ENCODE data around the gene ZNF775. TPM values are rescaled to one million over a fixed set of nuclear protein-coding genes. Genes with fewer than 3 reads are reported as not detected.
A peak's percentile ranks its signal among the peaks of the same experiment; 100 is the strongest.

The ZNF775 gene
- 0.94 TPM for total RNA-seq

- Histone ChIP-seq H3K4me3 (ENCODE audit: low read length) (peak within 1 kb of the TSS; percentile 78), H3K9me3 (ENCODE audit: low read depth, low read length) (no peaks in the 10 kb centered on the region), H3K4me1 (ENCODE audit: insufficient read depth, low read length) (peaks cover 39% of the 10 kb centered on the region), H3K27me3 (ENCODE audit: insufficient read depth, low read length) (no peaks in the 10 kb centered on the region)
Measured at GRCh38 chr7:150378853-150379440, at the start of gene ZNF775. ZNF775 (plus strand) TSS chr7:150379330; CDS start chr7:150388471, 9,141 bp downstream.

GRCh38 chr7:150329331-150330120 is 49.6 kb upstream of the ZNF775 start:
- Histone ChIP-seq H3K4me3 (ENCODE audit: low read length) (no peak overlapping the region), H3K27me3 (ENCODE audit: insufficient read depth, low read length) (no peaks in the 10 kb centered on the region), H3K4me1 (ENCODE audit: insufficient read depth, low read length) (peaks cover 14% of the 10 kb centered on the region), H3K9me3 (ENCODE audit: low read depth, low read length) (no peaks in the 10 kb centered on the region)

- Histone ChIP-seq H3K27me3 (ENCODE audit: insufficient read depth, low read length) (no peaks in the 10 kb centered on the region), H3K4me1 (ENCODE audit: insufficient read depth, low read length) (peaks cover 6% of the 10 kb centered on the region), H3K4me3 (ENCODE audit: low read length) (no peak overlapping the region), H3K9me3 (ENCODE audit: low read depth, low read length) (no peaks in the 10 kb centered on the region)
Measured at GRCh38 chr7:150330211-150330885, 48.8 kb upstream of the ZNF775 start.

- Histone ChIP-seq H3K4me1 (ENCODE audit: insufficient read depth, low read length) (no peaks in the 10 kb centered on the region), H3K4me3 (ENCODE audit: low read length) (no peak overlapping the region), H3K9me3 (ENCODE audit: low read depth, low read length) (no peaks in the 10 kb centered on the region), H3K27me3 (ENCODE audit: insufficient read depth, low read length) (no peaks in the 10 kb centered on the region)
Measured at GRCh38 chr7:150332852-150333635, 46.1 kb upstream of the ZNF775 start.

- H3K4me1 ChIP-seq (ENCODE audit: insufficient read depth, low read length), result no peaks in the 10 kb centered on the region
- H3K27me3 ChIP-seq (ENCODE audit: insufficient read depth, low read length), result no peaks in the 10 kb centered on the region
- no peak overlapping the region for H3K4me3 ChIP-seq (ENCODE audit: low read length)
- H3K9me3 ChIP-seq (ENCODE audit: low read depth, low read length), result no peaks in the 10 kb centered on the region
Measured at GRCh38 chr7:150333659-150334058, 45.5 kb upstream of the ZNF775 start.

DNA sequence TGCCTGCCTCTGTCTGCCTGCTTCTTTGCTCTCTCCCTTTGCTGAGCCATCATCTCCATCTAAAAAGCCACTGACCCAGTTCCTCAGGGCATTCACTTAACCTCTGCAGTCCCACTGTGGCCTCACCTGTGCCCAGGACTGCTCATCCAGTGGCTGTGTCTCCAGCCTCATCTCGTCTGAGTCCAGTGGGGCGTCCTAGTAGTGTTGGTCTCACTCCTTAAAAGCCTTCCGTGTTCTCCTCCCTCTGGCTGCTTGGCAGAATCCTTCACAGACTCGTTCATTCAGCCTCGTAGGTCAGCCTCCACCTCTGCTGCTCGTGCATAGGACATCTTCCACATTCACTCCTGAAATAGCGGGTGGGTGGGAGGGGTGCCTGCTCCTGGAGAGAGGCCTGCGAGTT is 45.0 kb upstream of the ZNF775 start:
- no peaks in the 10 kb centered on the region for H3K4me1 ChIP-seq (ENCODE audit: insufficient read depth, low read length)

GRCh38 chr7:150335108-150335773 is 43.9 kb upstream of the ZNF775 start:
- Histone ChIP-seq H3K4me1 (ENCODE audit: insufficient read depth, low read length) (no peaks in the 10 kb centered on the region), H3K9me3 (ENCODE audit: low read depth, low read length) (no peaks in the 10 kb centered on the region), H3K4me3 (ENCODE audit: low read length) (no peak overlapping the region), H3K27me3 (ENCODE audit: insufficient read depth, low read length) (peaks cover 5% of the 10 kb centered on the region)

More for the DNA sequence above, 45.0 kb upstream of the ZNF775 start:
- H3K4me3 ChIP-seq (ENCODE audit: low read length), result no peak overlapping the region
- H3K27me3 ChIP-seq (ENCODE audit: insufficient read depth, low read length), result no peaks in the 10 kb centered on the region
- no peaks in the 10 kb centered on the region for H3K9me3 ChIP-seq (ENCODE audit: low read depth, low read length)

- Histone ChIP-seq H3K4me3 (ENCODE audit: low read length) (no peak overlapping the region), H3K4me1 (ENCODE audit: insufficient read depth, low read length) (no peaks in the 10 kb centered on the region), H3K27me3 (ENCODE audit: insufficient read depth, low read length) (peaks cover 7% of the 10 kb centered on the region), H3K9me3 (ENCODE audit: low read depth, low read length) (no peaks in the 10 kb centered on the region)
Measured at GRCh38 chr7:150335774-150336112, 43.4 kb upstream of the ZNF775 start.

- Histone ChIP-seq H3K9me3 (ENCODE audit: low read depth, low read length) (no peaks in the 10 kb centered on the region), H3K27me3 (ENCODE audit: insufficient read depth, low read length) (peaks cover 13% of the 10 kb centered on the region), H3K4me1 (ENCODE audit: insufficient read depth, low read length) (no peaks in the 10 kb centered on the region), H3K4me3 (ENCODE audit: low read length) (no peak overlapping the region)
Measured at GRCh38 chr7:150336746-150337145, 42.4 kb upstream of the ZNF775 start.

GRCh38 chr7:150337179-150337578 is 42.0 kb upstream of the ZNF775 start:
- Histone ChIP-seq H3K27me3 (ENCODE audit: insufficient read depth, low read length) (peaks cover 17% of the 10 kb centered on the region), H3K4me3 (ENCODE audit: low read length) (no peak overlapping the region), H3K9me3 (ENCODE audit: low read depth, low read length) (no peaks in the 10 kb centered on the region), H3K4me1 (ENCODE audit: insufficient read depth, low read length) (no peaks in the 10 kb centered on the region)

DNA sequence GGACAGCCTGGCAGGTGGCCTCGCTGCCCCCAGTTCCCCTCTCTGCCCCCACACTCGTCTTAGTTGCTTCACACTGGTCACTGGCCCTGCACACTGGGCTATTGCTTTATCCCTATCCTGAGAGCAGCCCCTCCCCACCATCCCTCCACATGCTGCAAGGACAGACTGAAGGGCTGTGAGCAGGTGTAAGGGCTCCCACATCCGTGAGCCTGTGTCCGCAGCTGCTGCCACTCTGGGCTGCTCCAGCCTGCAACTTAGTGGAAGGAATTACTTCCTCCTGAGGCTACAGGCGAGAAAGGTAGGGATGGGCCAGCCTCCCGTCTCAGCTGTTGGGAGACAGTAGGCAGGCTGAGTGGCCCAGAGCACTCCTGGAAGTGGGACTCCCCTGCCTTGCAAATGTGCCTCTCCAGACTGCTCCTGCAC is 41.5 kb upstream of the ZNF775 start:
- no peaks in the 10 kb centered on the region for H3K4me1 ChIP-seq (ENCODE audit: insufficient read depth, low read length)
- H3K4me3 ChIP-seq (ENCODE audit: low read length), result no peak overlapping the region
- peaks cover 22% of the 10 kb centered on the region for H3K27me3 ChIP-seq (ENCODE audit: insufficient read depth, low read length)
- no peaks in the 10 kb centered on the region for H3K9me3 ChIP-seq (ENCODE audit: low read depth, low read length)

DNA sequence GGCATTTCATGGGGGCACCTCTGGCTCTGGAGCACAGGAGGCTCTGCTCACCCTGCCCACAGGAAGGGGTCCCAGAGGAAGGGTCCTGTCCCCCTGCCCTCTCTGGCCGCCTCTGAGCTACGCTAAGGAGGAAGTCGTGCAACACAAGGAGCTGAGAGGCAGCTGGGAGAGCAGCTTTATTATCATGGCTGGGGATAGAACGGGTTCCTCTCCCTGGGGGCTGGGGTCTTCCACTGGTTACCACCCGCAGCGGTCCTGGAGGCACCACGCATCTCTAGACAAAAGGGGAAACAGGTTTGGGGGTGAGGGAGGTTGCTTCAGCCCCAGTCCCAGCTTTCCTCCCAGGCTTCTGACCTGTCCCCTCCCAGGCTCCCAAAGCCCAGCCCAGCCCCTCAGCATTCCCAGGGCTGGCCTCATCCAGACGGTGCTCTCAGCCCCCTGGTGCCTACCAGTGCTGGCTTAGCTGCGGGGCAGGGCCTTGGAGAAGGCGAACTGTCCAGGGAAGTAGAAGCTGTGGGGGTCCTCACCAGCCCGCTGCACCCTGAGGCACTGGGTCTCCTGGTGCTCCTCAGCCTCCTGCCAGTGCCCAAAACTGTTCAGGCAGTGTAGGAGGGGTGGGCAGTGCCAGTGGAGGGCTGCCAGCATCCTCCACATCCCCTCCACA is 40.8 kb upstream of the ZNF775 start:
- Histone ChIP-seq H3K4me1 (ENCODE audit: insufficient read depth, low read length) (no peaks in the 10 kb centered on the region), H3K4me3 (ENCODE audit: low read length) (no peak overlapping the region)

GRCh38 chr7:150339409-150339809 is 39.7 kb upstream of the ZNF775 start:
- H3K4me1 ChIP-seq (ENCODE audit: insufficient read depth, low read length), result no peaks in the 10 kb centered on the region
- H3K27me3 ChIP-seq (ENCODE audit: insufficient read depth, low read length), result peaks cover 32% of the 10 kb centered on the region
- H3K9me3 ChIP-seq (ENCODE audit: low read depth, low read length), result peaks cover 6% of the 10 kb centered on the region

More for the DNA sequence above, 40.8 kb upstream of the ZNF775 start:
- Histone ChIP-seq H3K9me3 (ENCODE audit: low read depth, low read length) (no peaks in the 10 kb centered on the region), H3K27me3 (ENCODE audit: insufficient read depth, low read length) (peaks cover 25% of the 10 kb centered on the region)

More at GRCh38 chr7:150339409-150339809, 39.7 kb upstream of the ZNF775 start:
- H3K4me3 ChIP-seq (ENCODE audit: low read length), result no peak overlapping the region
